NCI-H524 (cell line): ENCODE data around the gene EFNB2.

Experiments
- DNase-seq, 2 experiments: peaks; one replicate each; lab custom pipeline; 2025; lab: John Stamatoyannopoulos, UW

The EFNB2 gene

GRCh38 chr13:106449096-106449495, 86.4 kb downstream of the EFNB2 start:
- DNase-seq = no peak

GRCh38 chr13:106445996-106446395, 89.5 kb downstream of the EFNB2 start:
- no peak for DNase-seq

DNA sequence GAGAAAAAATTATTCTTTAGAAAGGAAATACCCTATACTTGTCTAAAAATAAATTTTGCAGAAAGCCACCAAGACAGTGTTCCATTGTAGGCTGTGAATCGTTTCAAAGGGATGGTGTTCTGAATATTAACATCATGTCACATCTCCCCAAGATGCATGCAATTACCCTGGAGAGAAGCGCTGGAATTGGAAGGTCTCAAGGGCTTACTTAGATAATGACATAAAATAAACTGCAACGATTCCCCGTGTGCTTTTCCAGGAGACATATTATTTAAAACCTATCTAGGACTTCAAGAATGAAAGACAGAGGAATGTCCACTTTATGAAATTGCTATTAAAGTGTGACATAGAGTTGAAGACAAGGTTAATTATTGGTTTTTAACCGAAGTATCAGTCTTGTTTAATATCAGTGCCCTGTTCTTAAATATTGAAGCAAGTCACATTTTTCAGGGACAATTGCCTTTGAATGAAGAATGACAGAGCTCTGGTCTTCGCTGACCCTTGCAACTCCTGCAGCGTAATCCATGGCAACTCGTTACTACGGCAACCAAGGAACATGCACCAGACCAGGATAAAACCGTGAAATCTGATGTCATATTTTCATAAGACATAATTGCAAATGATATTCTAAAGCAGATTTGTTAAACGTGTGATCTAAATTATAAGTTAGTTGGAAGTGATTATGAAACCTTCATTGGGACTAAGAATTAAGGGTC, 91.7 kb downstream of the EFNB2 start:
- DNase-seq = no peak

GRCh38 chr13:106440866-106441265, 94.6 kb downstream of the EFNB2 start:
- DNase-seq = no peak
